ENCODE data around the gene PIMREG.
A peak's percentile ranks its signal among the peaks of the same experiment; 100 is the strongest.

The PIMREG gene

GRCh38 chr17:6408276-6408675, 36.0 kb upstream of the PIMREG start:
- Histone ChIP-seq H3K4me3 (ENCODE audit: low read depth, low read length, poor library complexity, severe bottlenecking) (no peak overlapping the region), H3K79me2 (ENCODE audit: insufficient read depth, low read length) (no peaks in the 10 kb centered on the region), H3K36me3 (ENCODE audit: insufficient read depth, low read length) (no peaks in the 10 kb centered on the region), H3K27me3 (ENCODE audit: insufficient read depth, low read length) (peaks cover 4% of the 10 kb centered on the region; the same call in 1 of the 2 replicates), H3K9me3 (ENCODE audit: low read length) (no peaks in the 10 kb centered on the region), H3F3A (ENCODE audit: insufficient read depth, low read length) (no peaks in the 10 kb centered on the region), H3K9ac (ENCODE audit: low read length) (no peak overlapping the region), H3K9me2 (ENCODE audit: low read depth, low read length) (no peaks in the 10 kb centered on the region), H3K4me2 (ENCODE audit: low read length) (no peak overlapping the region), H4K20me1 (ENCODE audit: insufficient read depth, low read length) (no peaks in the 10 kb centered on the region), H3K4me1 (ENCODE audit: insufficient read depth, low read length, severe bottlenecking) (no peaks in the 10 kb centered on the region), H2AFZ (ENCODE audit: low read length) (no peak overlapping the region), H3K27ac (ENCODE audit: low read depth, low read length, poor library complexity, severe bottlenecking) (no peak overlapping the region)
- TF ChIP-seq EZH2 (IDR thresholded peaks at IDR 0.05; ENCODE audit: borderline replicate concordance, low read length): no peak
- TF ChIP-seq, protein P1, sequence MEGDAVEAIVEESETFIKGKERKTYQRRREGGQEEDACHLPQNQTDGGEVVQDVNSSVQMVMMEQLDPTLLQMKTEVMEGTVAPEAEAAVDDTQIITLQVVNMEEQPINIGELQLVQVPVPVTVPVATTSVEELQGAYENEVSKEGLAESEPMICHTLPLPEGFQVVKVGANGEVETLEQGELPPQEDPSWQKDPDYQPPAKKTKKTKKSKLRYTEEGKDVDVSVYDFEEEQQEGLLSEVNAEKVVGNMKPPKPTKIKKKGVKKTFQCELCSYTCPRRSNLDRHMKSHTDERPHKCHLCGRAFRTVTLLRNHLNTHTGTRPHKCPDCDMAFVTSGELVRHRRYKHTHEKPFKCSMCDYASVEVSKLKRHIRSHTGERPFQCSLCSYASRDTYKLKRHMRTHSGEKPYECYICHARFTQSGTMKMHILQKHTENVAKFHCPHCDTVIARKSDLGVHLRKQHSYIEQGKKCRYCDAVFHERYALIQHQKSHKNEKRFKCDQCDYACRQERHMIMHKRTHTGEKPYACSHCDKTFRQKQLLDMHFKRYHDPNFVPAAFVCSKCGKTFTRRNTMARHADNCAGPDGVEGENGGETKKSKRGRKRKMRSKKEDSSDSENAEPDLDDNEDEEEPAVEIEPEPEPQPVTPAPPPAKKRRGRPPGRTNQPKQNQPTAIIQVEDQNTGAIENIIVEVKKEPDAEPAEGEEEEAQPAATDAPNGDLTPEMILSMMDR (IDR thresholded peaks at IDR 0.05; ENCODE audit: low read length): no peak

DNA sequence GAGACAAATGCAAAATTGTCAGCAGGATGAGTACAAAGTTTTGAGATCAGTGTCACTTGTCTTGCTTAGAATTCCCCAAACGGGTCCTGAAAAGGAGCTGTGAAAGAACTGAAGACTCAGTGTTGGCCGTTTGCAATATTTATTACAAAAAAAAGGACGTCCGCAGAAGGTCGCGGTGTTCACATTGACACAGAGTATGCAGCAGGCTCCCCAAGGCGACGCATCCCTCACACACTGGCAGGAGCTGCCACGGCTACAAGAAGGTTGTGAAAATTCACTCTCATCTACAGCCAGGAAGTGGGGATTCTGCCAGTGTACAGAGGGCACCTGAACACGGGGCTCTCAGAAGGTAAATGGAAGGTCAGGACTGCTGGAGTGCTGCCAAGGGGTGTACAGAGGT, 35.5 kb upstream of the PIMREG start:
- Histone ChIP-seq H3F3A (ENCODE audit: insufficient read depth, low read length) (no peaks in the 10 kb centered on the region), H3K9me3 (ENCODE audit: low read length) (no peaks in the 10 kb centered on the region), H3K4me2 (ENCODE audit: low read length) (no peak overlapping the region), H3K36me3 (ENCODE audit: insufficient read depth, low read length) (no peaks in the 10 kb centered on the region), H3K9ac (ENCODE audit: low read length) (no peak overlapping the region), H4K20me1 (ENCODE audit: insufficient read depth, low read length) (no peaks in the 10 kb centered on the region), H3K9me2 (ENCODE audit: low read depth, low read length) (no peaks in the 10 kb centered on the region), H3K79me2 (ENCODE audit: insufficient read depth, low read length) (no peaks in the 10 kb centered on the region), H3K4me1 (ENCODE audit: insufficient read depth, low read length, severe bottlenecking) (no peaks in the 10 kb centered on the region), H3K27ac (ENCODE audit: low read depth, low read length, poor library complexity, severe bottlenecking) (no peak overlapping the region), H2AFZ (ENCODE audit: low read length) (no peak overlapping the region), H3K27me3 (ENCODE audit: insufficient read depth, low read length) (peaks cover 4% of the 10 kb centered on the region; the same call in 1 of the 2 replicates), H3K4me3 (ENCODE audit: low read depth, low read length, poor library complexity, severe bottlenecking) (no peak overlapping the region)
- TF ChIP-seq, protein P1 (IDR thresholded peaks at IDR 0.05; ENCODE audit: low read length): no peak
- TF ChIP-seq EZH2 (IDR thresholded peaks at IDR 0.05; ENCODE audit: borderline replicate concordance, low read length): no peak

GRCh38 chr17:6413065-6413464, 31.2 kb upstream of the PIMREG start:
- Histone ChIP-seq H3K9me3 (ENCODE audit: low read length) (no peaks in the 10 kb centered on the region), H3K27ac (ENCODE audit: low read depth, low read length, poor library complexity, severe bottlenecking) (no peak overlapping the region), H4K20me1 (ENCODE audit: insufficient read depth, low read length) (no peaks in the 10 kb centered on the region), H2AFZ (ENCODE audit: low read length) (no peak overlapping the region), H3K27me3 (ENCODE audit: insufficient read depth, low read length) (peaks cover 4% of the 10 kb centered on the region; the same call in 1 of the 2 replicates), H3K4me1 (ENCODE audit: insufficient read depth, low read length, severe bottlenecking) (no peaks in the 10 kb centered on the region), H3K4me2 (ENCODE audit: low read length) (no peak overlapping the region), H3K9me2 (ENCODE audit: low read depth, low read length) (no peaks in the 10 kb centered on the region), H3F3A (ENCODE audit: insufficient read depth, low read length) (no peaks in the 10 kb centered on the region), H3K36me3 (ENCODE audit: insufficient read depth, low read length) (no peaks in the 10 kb centered on the region), H3K79me2 (ENCODE audit: insufficient read depth, low read length) (no peaks in the 10 kb centered on the region), H3K9ac (ENCODE audit: low read length) (no peak overlapping the region), H3K4me3 (ENCODE audit: low read depth, low read length, poor library complexity, severe bottlenecking) (no peak overlapping the region)
- TF ChIP-seq, protein P1 (IDR thresholded peaks at IDR 0.05; ENCODE audit: low read length): peak; percentile 59; the same call in 1 of the 2 replicates
- no peak for TF ChIP-seq EZH2 (IDR thresholded peaks at IDR 0.05; ENCODE audit: borderline replicate concordance, low read length)

All from OCI-LY1 (cell line).